Endometrium (tissue), 2 donors: ENCODE results near the gene GPR84.

Experiments used
- FAIRE-seq: peaks from 2 replicates; lab custom pipeline; 2012; peaks lifted over from hg19 to GRCh38; lab: Jason Lieb, UNC
- donor health status: control.
- donor health status: control.

The GPR84 gene

GRCh38 chr12:54390668-54391551 is 26.6 kb upstream of the GPR84 start:
- no peak for FAIRE-seq

DNA sequence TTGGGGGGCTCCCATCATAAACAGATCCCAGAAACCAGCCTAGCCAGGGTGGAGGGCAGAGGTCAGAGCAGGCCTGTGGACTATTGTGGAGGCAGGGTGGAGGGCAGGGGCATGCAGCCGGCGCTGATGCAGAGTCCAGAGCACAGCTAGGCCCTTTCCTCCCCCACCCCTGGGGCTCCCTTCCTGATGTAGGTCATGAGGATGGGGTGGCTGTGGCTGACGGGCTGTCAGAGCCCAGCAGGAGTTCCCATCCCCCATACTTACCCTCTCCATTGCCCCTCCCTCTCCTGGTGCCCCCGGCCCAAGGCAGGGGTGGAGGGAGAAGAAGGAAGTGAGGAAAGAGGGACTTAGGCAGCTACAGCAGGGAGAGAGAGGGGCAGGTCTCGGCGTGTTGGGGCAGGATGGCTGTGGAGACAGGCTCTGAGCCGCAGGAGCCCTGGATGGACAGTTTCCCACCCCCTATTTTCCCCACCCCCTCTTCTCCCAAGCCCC is 25.9 kb upstream of the GPR84 start:
- FAIRE-seq = no peak

- no peak for FAIRE-seq
Measured at GRCh38 chr12:54389607-54390175, 25.4 kb upstream of the GPR84 start.

GRCh38 chr12:54389134-54389508 is 24.8 kb upstream of the GPR84 start:
- no peak for FAIRE-seq

GRCh38 chr12:54388237-54389133 is 24.2 kb upstream of the GPR84 start:
- no peak for FAIRE-seq

DNA sequence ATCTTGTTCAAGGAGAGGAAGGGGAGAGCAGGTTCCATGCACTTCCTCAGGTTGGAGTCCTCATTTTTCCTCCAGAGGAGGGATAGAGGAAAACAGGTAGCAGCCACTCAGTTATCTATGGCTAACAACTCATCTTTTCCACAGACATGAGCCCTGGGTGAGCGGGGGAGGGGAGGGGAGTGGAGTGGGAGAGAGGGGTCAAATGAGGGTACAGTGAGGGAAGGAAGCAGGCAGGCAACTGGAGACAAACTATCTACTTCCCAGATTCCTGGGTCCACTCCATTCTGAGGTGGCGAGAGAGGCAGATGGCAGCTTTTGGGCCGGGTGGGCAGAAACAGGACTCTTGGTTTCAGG is 22.8 kb upstream of the GPR84 start:
- no peak for FAIRE-seq

DNA sequence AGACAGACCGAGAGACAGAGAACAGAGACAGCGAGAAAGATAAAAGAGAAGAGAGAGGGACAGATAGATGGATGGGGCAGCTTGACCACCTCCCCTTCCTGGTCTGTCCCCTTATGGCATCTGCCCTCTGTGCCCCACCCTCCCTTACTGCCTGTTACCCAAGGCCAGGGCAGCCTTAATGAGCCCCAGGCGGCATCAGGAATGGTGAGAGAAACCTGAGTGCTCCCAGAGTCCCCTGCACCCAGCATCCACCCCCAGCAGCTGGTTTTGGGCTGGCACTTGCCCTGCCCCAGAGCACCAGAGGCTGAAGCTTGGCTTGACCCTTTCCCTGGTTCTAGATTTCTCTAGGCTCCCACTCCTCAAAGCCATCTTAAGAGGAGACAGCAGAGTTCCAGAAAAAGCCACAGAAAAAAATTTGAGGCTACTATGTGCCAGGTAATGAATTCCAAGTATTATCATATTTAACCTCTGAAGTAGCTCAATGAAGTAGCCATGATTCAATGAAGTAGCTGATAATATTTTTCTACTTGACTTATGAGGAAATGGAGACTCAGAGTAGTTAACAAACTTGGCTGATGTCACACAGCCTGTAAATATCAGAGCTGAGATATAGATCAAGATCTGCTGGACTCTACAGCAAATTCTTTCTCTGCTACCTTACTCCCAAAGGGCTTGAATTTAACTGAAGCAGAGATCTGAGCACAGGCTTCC is 22.3 kb upstream of the GPR84 start:
- no peak for FAIRE-seq

- FAIRE-seq = no peak
Measured at GRCh38 chr12:54385251-54385914, 21.1 kb upstream of the GPR84 start.

- FAIRE-seq = no peak
Measured at GRCh38 chr12:54384591-54385041, 20.3 kb upstream of the GPR84 start, which contains the start of gene ZNF385A. TSS of gene ZNF385A (minus strand) at chr12:54384733. CDS start at chr12:54384514, 219 bp downstream.

GRCh38 chr12:54383041-54383609 is 18.8 kb upstream of the GPR84 start:
- FAIRE-seq = no peak

DNA sequence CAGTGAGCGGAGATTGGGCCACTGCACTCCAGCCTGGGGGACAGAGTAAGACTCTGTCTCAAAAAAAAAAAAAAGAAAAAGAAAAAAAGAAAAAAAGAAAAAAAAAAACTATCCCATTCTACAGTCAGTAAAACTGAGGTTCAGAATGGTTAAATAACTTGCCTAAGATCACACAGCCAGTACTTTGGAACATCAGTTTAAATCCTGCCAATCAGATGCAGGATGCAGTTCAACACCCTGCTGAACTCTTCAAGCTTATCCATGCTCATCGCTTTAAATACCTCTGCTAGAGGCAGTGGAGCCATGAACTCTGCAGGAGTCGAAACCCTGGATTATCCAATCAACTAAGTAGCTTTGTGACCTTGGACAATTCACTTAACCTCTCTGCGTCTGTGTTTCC is 16.9 kb upstream of the GPR84 start:
- FAIRE-seq = no peak

DNA sequence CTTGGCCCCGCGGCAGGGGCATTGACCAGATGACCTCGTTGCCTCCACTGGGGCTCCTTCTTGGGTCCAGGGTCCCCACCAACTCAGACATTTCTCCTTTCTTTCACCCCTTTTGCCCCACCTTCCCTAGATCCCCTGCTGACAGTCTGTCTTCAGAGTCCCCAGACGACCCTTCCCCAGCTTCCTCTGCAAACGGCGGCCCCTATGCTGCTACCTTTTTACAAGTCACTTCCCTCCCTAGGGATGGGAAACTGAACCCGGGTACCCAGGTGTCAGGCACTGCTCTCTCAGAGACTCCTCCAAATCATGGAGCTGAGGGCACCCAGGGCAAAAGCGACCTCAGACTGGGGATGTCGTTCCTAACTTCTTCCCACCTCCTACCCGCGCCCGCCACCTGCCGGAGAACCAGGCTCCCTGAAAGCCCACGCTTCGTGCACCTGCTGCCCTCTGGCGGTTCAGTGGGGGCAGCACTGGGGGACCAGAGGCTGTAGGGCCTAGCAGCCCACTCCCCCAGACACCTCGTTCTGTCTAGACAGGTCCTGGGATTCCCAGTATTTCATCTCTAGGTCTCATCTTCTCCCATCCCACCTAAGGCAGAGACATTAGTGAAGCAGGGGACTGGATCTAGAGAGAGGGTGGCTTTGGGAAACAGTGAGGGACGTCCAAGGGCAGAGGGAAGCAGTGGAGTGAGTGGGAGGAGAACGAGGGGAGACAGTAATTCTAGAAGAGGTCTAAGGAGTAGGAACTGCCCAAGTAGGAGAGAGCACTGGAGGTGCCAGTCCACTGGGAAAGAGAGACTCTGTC is 15.3 kb upstream of the GPR84 start:
- no peak for FAIRE-seq

DNA sequence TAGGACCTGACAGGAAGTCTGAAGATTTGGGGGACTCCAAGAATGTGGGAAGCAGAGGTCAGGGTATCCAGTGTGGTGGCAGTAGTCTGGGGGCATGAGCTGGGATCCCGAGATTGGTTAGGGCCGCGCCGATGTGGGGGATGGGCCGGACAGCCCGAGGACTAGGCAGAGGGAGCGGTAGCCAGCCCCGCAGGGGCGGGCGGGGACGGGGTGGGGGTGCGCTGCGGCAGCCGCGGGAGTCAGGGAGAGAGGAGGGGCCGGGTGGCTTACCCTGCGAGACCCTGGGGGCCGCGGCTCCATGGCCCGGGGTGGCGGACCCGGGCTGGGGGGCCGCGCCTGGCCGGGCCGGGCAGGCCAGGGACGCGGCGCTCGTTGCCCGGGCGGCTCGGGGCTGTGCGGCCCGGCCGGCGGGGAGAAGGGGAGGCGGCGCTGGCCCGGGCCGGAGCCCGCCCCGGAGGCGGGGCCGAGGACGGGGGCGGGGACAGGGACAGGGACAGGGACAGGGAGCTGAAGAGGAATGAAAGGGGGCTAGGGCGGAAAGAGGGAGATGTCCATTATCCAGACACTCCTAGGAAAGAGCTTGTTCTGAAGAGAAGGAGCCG is 14.6 kb upstream of the GPR84 start:
- FAIRE-seq = no peak

DNA sequence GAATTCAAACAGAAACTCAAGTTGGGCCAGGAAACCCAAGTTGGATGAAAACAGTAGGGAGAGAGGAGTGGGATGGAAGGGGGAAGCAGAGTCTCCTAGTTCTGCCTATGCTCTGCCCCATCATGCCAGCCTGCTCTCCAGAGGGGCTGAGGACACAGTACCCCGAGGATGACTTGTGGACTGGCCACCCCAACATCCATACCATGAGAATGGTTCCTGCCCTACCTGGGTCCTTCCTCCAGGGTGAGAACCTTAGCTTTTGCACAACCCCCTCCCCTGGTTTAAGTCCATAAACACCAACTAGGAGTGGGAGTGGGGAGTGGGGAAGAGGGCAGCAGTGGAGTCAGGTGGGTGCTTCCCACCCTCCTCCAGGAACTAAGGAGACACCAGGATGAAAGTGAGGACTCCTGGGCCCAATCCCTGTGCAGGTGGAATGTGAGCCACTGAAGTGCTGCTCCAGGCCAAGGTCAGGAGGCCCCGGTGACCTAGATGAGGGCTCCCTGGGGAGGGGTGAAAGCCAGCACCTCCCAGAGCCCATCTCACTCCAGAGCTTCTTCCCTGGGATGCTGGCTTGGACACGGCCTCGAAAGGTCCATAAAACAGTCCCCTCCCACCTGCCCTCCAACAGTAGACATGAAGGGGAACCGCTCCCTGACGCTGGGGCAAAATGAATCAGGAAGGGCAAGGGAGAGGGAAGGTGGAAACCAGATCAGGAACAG is 13.7 kb upstream of the GPR84 start:
- no peak for FAIRE-seq

- no peak for FAIRE-seq
Measured at GRCh38 chr12:54377007-54377406, 12.7 kb upstream of the GPR84 start.

- FAIRE-seq = no peak
Measured at GRCh38 chr12:54376596-54376995, 12.3 kb upstream of the GPR84 start.

- FAIRE-seq = no peak
Measured at GRCh38 chr12:54375259-54375579, 10.9 kb upstream of the GPR84 start.

DNA sequence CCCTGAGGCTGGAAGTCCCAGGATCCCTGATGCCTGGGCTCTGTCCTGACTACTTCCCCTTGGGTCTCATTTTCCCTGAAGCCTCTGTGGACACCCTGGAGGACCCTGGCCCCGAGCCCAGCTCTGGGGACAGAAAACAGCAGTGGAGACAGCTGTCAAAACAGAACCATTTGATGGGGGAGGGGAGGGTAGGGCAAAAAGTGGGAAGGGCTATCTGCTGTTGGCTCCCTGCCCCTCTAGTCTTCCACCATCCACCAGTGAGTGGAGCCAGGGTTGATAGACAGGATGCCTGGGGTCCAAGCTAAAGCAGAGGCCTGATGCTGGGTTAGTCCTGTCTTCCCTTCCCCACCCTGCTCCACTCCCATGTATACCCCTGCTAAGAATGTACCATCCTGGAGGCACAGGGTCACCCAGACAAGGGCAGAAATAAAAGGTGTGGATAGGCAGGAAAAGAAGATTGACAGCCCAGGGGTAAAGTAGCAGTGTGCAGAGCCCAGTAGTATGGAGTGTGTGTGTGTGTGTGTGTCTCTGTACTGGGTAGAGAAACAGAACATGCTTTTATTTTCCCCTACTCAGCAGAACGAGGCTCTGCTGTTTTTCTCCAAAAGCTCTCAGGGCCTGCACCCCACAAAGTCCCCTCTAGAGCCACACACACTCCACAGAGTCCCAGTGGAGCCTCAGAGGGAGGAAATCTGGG is 10.4 kb upstream of the GPR84 start:
- FAIRE-seq = no peak
